Measurements from ENCODE around the gene UTRN.

The UTRN gene

GRCh38 chr6:144289006-144289405 lies 3.9 kb downstream of the UTRN start:
- no peak for TF ChIP-seq CTCF (IDR thresholded peaks at IDR 0.05; ENCODE audit: low read depth, low read length)
- H3K4me3 ChIP-seq (replicated peaks in 1 of 2; ENCODE audit: low read depth in 2 of 2, low read length in 2 of 2) = no peak overlapping the region
- no peak for DNase-seq (ENCODE audit: low read depth in 2 of 2)

- peak in 1 of 2 donors; percentile 39 for DNase-seq (ENCODE audit: low read depth in 2 of 2)
- TF ChIP-seq CTCF (IDR thresholded peaks at IDR 0.05; ENCODE audit: low read depth, low read length) = no peak
- H3K4me3 ChIP-seq (replicated peaks in 1 of 2; ENCODE audit: low read depth in 2 of 2, low read length in 2 of 2) = no peak overlapping the region
These were observed 7.2 kb downstream of the UTRN start for GRCh38 chr6:144292372-144292771.

DNA sequence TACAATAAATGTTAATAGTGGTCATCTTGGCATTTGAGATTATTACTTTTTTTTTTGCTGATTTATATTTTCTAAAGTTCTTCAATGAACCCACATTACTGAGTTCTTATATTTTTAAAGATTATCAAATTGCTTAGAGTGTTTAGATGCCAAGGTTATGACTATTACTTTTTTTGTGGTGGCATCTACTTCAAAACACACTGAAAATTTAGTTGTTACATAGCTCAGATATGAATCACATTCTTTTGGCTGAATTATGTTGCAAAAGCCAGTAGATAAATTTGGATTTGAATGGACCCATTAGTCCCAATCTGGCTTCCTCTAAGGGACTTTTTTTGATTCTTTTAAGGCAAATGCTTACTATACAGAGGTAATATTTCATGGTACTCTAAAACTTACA lies 8.9 kb downstream of the UTRN start:
- TF ChIP-seq CTCF (IDR thresholded peaks at IDR 0.05; ENCODE audit: low read depth, low read length) = no peak
- peak; percentile 87 to 94 for DNase-seq (ENCODE audit: low read depth in 2 of 2)
- H3K4me3 ChIP-seq (replicated peaks in 1 of 2; ENCODE audit: low read depth in 2 of 2, low read length in 2 of 2) = no peak overlapping the region

GRCh38 chr6:144295211-144295610 lies 10.1 kb downstream of the UTRN start:
- no peak for TF ChIP-seq CTCF (IDR thresholded peaks at IDR 0.05; ENCODE audit: low read depth, low read length)
- no peak for DNase-seq (ENCODE audit: low read depth in 2 of 2)
- no peak overlapping the region for H3K4me3 ChIP-seq (replicated peaks in 1 of 2; ENCODE audit: low read depth in 2 of 2, low read length in 2 of 2)

GRCh38 chr6:144295981-144296767 lies 11.0 kb downstream of the UTRN start:
- TF ChIP-seq CTCF (IDR thresholded peaks at IDR 0.05; ENCODE audit: low read depth, low read length) = no peak
- no peak for DNase-seq (ENCODE audit: low read depth in 2 of 2)

GRCh38 chr6:144296973-144297372 lies 11.8 kb downstream of the UTRN start:
- H3K4me3 ChIP-seq (replicated peaks in 1 of 2; ENCODE audit: low read depth in 2 of 2, low read length in 2 of 2) = no peak overlapping the region
- DNase-seq (ENCODE audit: low read depth in 2 of 2) = peak in 1 of 2 donors; percentile 55
- TF ChIP-seq CTCF (IDR thresholded peaks at IDR 0.05; ENCODE audit: low read depth, low read length) = no peak

More at GRCh38 chr6:144295981-144296767, 11.0 kb downstream of the UTRN start:
- H3K4me3 ChIP-seq (replicated peaks in 1 of 2; ENCODE audit: low read depth in 2 of 2, low read length in 2 of 2) = no peak overlapping the region

Data from cardiac fibroblast (primary cell).